SU-DHL-6 (cell line): ENCODE results near the gene LCMT1.

ENCODE experiments used
- EZH2phosphoT487 ChIP-seq: fragments of 200-600 bp; sonication (generic), shearing (Covaris generic); conservative IDR thresholded peaks from 2 replicates; pipeline ENCODE4 v1.6.1; 2018; ENCODE audit warnings: mild to moderate bottlenecking, antibody characterized with exemption, low read length, moderate library complexity, mixed read lengths
- TF ChIP-seq, protein P1 (sequence below): fragments of 200-600 bp; sonication (generic); IDR thresholded peaks from one replicate; pipeline ENCODE4 v1.5.1; 2017; ENCODE audit warnings: antibody characterized with exemption, mild to moderate bottlenecking, low read length, moderate library complexity; ENCODE audit not compliant: insufficient read depth, poor library complexity, severe bottlenecking

DNA sequence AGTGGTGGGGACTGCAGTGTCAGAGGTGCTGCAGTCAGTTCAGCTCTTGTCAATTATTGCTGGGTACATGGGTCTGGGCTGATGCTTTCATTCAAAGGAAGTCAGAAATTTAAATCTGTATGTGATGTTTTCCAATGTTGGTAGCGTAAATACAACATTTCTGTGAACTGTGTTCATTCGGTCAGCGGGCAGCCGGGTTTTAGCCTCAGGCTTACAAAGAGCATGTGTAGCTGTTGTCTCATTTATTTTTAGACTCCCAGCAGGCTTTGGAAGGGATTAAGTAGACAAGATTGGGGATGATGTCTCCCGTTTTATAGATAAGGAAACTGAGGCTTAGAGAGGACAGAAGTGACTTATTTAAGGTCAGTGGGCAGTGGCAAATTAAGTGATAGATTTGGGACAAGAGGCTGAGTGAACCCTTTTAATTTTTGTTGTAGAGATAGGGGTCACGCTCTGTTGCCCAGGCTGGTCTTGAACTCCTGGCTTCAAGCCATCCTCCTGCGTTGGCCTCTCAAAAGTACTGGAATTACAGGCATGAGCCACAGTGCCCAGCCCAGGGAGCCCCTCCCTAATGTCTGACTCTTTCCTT, 113.3 kb downstream of the LCMT1 start:
- TF ChIP-seq, protein P1, sequence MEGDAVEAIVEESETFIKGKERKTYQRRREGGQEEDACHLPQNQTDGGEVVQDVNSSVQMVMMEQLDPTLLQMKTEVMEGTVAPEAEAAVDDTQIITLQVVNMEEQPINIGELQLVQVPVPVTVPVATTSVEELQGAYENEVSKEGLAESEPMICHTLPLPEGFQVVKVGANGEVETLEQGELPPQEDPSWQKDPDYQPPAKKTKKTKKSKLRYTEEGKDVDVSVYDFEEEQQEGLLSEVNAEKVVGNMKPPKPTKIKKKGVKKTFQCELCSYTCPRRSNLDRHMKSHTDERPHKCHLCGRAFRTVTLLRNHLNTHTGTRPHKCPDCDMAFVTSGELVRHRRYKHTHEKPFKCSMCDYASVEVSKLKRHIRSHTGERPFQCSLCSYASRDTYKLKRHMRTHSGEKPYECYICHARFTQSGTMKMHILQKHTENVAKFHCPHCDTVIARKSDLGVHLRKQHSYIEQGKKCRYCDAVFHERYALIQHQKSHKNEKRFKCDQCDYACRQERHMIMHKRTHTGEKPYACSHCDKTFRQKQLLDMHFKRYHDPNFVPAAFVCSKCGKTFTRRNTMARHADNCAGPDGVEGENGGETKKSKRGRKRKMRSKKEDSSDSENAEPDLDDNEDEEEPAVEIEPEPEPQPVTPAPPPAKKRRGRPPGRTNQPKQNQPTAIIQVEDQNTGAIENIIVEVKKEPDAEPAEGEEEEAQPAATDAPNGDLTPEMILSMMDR, result no peak
- TF ChIP-seq EZH2phosphoT487, result no peak
